HL-60 (cell line): ENCODE results near the gene GRXCR2.

Experiments used
- DNase-seq, 2 experiments: peaks; one replicate each; pipeline ENCODE4 v3.0.0-alpha.2; 2010 to 2020; ENCODE audit warnings: low read depth in 1 of 2, low spot score in 1 of 2
- H3K27ac ChIP-seq: fragments of 250-450 bp; sonication (Bioruptor Pico); replicated peaks from 2 replicates; pipeline ENCODE4 v1.5.1; 2020; ENCODE audit warnings: mild to moderate bottlenecking, moderate library complexity
- H3K27me3 ChIP-seq: fragments of 250-450 bp; sonication (Bioruptor Pico); 2 replicates; pipeline ENCODE4 v1.5.1; 2021; ENCODE audit warnings: mild to moderate bottlenecking, moderate library complexity; ENCODE audit not compliant: insufficient read depth, poor library complexity, severe bottlenecking
- H3K4me3 ChIP-seq: replicated peaks from 2 replicates; pipeline ENCODE4 v1.5.1; 2011; ENCODE audit warnings: mild to moderate bottlenecking, control low read depth, low read length; ENCODE audit not compliant: insufficient read depth
- CTCF ChIP-seq: IDR thresholded peaks from one replicate; pipeline ENCODE4 v1.5.1; 2011; ENCODE audit warnings: low read length, control low read depth, inconsistent platforms; ENCODE audit not compliant: insufficient read depth
- GABPA ChIP-seq: IDR thresholded peaks from 2 replicates; pipeline ENCODE4 v1.6.1; 2012; ENCODE audit warnings: low read depth
- POLR2AphosphoS5 ChIP-seq: IDR thresholded peaks from 2 replicates; pipeline ENCODE4 v1.6.1; 2012; ENCODE audit warnings: low read depth
- REST ChIP-seq: IDR thresholded peaks from 2 replicates; pipeline ENCODE4 v1.6.1; 2012; ENCODE audit warnings: low read depth; ENCODE audit not compliant: insufficient replicate concordance
- SPI1 ChIP-seq: IDR thresholded peaks from 2 replicates; pipeline ENCODE4 v1.6.1; 2012; ENCODE audit warnings: low read depth, mild to moderate bottlenecking, borderline replicate concordance

Gene GRXCR2

GRCh38 chr5:145853781-145854376 lies 18.9 kb downstream of the GRXCR2 start:
- no peak overlapping the region for H3K27ac ChIP-seq
- H3K4me3 ChIP-seq, result no peak overlapping the region
- no peaks in the 10 kb centered on the region for H3K27me3 ChIP-seq
- no peak for DNase-seq
- no peak for TF ChIP-seq POLR2AphosphoS5
- no peak for TF ChIP-seq CTCF
- no peak for TF ChIP-seq REST
- no peak for TF ChIP-seq GABPA
- TF ChIP-seq SPI1, result no peak

- DNase-seq, result no peak
- Histone ChIP-seq H3K4me3 (no peak overlapping the region), H3K27ac (no peak overlapping the region), H3K27me3 (no peaks in the 10 kb centered on the region)
- TF ChIP-seq GABPA (no peak), CTCF (no peak), POLR2AphosphoS5 (no peak), SPI1 (no peak), REST (no peak)
Measured at GRCh38 chr5:145852990-145853389, 19.8 kb downstream of the GRXCR2 start.

GRCh38 chr5:145848854-145849253 lies 24.0 kb downstream of the GRXCR2 start:
- H3K4me3 ChIP-seq, result no peak overlapping the region
- no peak overlapping the region for H3K27ac ChIP-seq
- H3K27me3 ChIP-seq, result no peaks in the 10 kb centered on the region
- TF ChIP-seq REST, result no peak
- DNase-seq, result no peak
